MM.1S (cell line): ENCODE results near the gene PNPLA7.

ENCODE experiments used
- DNase-seq: peaks from one replicate; pipeline ENCODE4 v3.0.0-alpha.2; 2015
- H2AFZ ChIP-seq: fragments of 300-600 bp; sonication (generic); 2 replicates; pipeline ENCODE4 v1.6.0; 2016; ENCODE audit warnings: antibody characterized with exemption, low read length
- H3F3A ChIP-seq: fragments of 300-600 bp; sonication (generic); 2 replicates; pipeline ENCODE4 v1.6.1; 2016; ENCODE audit warnings: mild to moderate bottlenecking, antibody characterized with exemption, low read length, moderate library complexity, mixed read lengths; ENCODE audit not compliant: insufficient read depth
- H3K27ac ChIP-seq: fragments of 300-600 bp; sonication (generic); 2 replicates; pipeline ENCODE4 v1.5.1; 2016; ENCODE audit warnings: mild to moderate bottlenecking, low read length
- H3K27me3 ChIP-seq: fragments of 300-600 bp; sonication (generic); replicated peaks from 2 replicates; pipeline ENCODE4 v1.6.0; 2016; ENCODE audit warnings: low read length; ENCODE audit not compliant: insufficient read depth
- H3K36me3 ChIP-seq: fragments of 300-600 bp; sonication (generic); replicated peaks from 2 replicates; pipeline ENCODE4 v1.6.1; 2016; ENCODE audit warnings: mild to moderate bottlenecking, low read length, mixed read lengths; ENCODE audit not compliant: insufficient read depth
- H3K4me1 ChIP-seq: fragments of 300-600 bp; sonication (generic); 2 replicates; pipeline ENCODE4 v1.6.1; 2016; ENCODE audit warnings: low read length, mixed read lengths
- H3K4me2 ChIP-seq: fragments of 300-600 bp; sonication (generic); 2 replicates; pipeline ENCODE4 v1.6.0; 2016; ENCODE audit warnings: low read depth, low read length
- H3K4me3 ChIP-seq: fragments of 300-600 bp; sonication (generic); 2 replicates; pipeline ENCODE4 v1.5.1; 2016; ENCODE audit warnings: low read length, mixed read lengths
- H3K79me2 ChIP-seq: fragments of 300-600 bp; sonication (generic); 2 replicates; pipeline ENCODE4 v1.6.1; 2016; ENCODE audit warnings: mixed run types, low read length, mixed read lengths
- H3K9ac ChIP-seq: fragments of 300-600 bp; sonication (generic); 2 replicates; pipeline ENCODE4 v1.6.1; 2016; ENCODE audit warnings: low read length, mixed read lengths
- H3K9me2 ChIP-seq: fragments of 300-600 bp; sonication (generic); replicated peaks from 2 replicates; pipeline ENCODE4 v1.6.1; 2016; ENCODE audit warnings: mild to moderate bottlenecking, low read length, mixed read lengths; ENCODE audit not compliant: insufficient read depth
- H3K9me3 ChIP-seq: fragments of 300-600 bp; sonication (generic); replicated peaks from 2 replicates; pipeline ENCODE4 v1.6.1; 2016; ENCODE audit warnings: mild to moderate bottlenecking, low read length, mixed read lengths; ENCODE audit not compliant: insufficient read depth
- H4K20me1 ChIP-seq: fragments of 300-600 bp; sonication (generic); 2 replicates; pipeline ENCODE4 v1.6.1; 2016; ENCODE audit warnings: mild to moderate bottlenecking, low read length, moderate library complexity, mixed read lengths; ENCODE audit not compliant: insufficient read depth
- EZH2 ChIP-seq: fragments of 300-600 bp; sonication (generic); optimal IDR thresholded peaks from 2 replicates; pipeline ENCODE3; 2017; ENCODE audit warnings: low read depth, mild to moderate bottlenecking, antibody characterized with exemption, low read length, mixed read lengths
- EZH2phosphoT487 ChIP-seq: fragments of 300-600 bp; sonication (generic); IDR thresholded peaks from 2 replicates; pipeline ENCODE4 v1.6.1; 2018; ENCODE audit warnings: antibody characterized with exemption, low read length
- TF ChIP-seq, protein P1 (sequence below): fragments of 300-600 bp; sonication (generic); IDR thresholded peaks from 2 replicates; pipeline ENCODE4 v1.5.1; 2016; ENCODE audit warnings: antibody characterized with exemption, low read length, mixed read lengths

The PNPLA7 gene

DNA sequence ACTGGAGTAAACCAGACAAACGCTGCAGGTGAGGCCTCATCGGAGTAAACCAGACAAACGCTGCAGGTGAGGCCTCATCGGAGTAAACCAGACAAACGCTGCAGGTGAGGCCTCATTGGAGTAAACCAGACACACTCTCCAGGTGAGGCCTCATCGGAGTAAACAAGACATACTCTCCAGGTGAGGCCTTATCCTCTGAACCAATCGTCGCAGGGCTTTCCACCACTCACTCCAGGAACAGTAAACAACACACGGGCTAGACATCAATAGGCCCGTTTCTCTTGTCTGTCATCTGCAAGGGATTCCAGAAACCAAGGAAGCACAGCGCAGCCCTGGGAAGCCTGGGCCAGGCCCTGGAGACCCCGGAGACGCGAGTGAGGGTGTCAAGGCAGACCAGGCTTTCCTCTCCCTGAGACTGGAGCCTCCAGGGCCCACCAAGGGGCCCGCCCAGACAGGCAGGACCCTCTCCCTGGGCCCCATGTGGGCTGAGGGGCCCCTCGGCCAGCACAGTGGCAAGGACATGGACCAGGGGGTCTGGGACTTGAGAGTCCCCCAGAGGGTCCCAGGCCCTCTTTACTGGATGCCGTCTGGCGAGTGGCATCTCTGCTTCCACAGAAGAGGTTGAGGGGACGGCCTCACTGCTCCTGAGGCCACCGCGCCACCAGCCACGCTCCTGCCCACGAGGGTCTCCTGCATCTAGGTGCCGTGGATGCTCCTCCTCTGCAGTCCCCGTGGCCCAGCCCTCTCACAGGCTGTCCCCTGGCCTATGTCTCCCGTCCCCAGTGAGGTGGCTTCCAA, 64.7 kb downstream of the PNPLA7 start:
- Histone ChIP-seq H3K79me2 (no peaks in the 10 kb centered on the region), H3F3A (peaks cover 15% of the 10 kb centered on the region), H3K27me3 (peaks cover 30% of the 10 kb centered on the region), H3K9me2 (no peaks in the 10 kb centered on the region), H3K36me3 (no peaks in the 10 kb centered on the region), H4K20me1 (no peaks in the 10 kb centered on the region), H3K4me2 (no peak overlapping the region), H3K27ac (no peak overlapping the region), H2AFZ (no peak overlapping the region), H3K9ac (no peak overlapping the region), H3K4me1 (peaks cover 20% of the 10 kb centered on the region), H3K4me3 (no peak overlapping the region), H3K9me3 (no peaks in the 10 kb centered on the region)
- TF ChIP-seq, protein P1, sequence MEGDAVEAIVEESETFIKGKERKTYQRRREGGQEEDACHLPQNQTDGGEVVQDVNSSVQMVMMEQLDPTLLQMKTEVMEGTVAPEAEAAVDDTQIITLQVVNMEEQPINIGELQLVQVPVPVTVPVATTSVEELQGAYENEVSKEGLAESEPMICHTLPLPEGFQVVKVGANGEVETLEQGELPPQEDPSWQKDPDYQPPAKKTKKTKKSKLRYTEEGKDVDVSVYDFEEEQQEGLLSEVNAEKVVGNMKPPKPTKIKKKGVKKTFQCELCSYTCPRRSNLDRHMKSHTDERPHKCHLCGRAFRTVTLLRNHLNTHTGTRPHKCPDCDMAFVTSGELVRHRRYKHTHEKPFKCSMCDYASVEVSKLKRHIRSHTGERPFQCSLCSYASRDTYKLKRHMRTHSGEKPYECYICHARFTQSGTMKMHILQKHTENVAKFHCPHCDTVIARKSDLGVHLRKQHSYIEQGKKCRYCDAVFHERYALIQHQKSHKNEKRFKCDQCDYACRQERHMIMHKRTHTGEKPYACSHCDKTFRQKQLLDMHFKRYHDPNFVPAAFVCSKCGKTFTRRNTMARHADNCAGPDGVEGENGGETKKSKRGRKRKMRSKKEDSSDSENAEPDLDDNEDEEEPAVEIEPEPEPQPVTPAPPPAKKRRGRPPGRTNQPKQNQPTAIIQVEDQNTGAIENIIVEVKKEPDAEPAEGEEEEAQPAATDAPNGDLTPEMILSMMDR = no peak
- no peak for TF ChIP-seq EZH2
- no peak for DNase-seq

DNA sequence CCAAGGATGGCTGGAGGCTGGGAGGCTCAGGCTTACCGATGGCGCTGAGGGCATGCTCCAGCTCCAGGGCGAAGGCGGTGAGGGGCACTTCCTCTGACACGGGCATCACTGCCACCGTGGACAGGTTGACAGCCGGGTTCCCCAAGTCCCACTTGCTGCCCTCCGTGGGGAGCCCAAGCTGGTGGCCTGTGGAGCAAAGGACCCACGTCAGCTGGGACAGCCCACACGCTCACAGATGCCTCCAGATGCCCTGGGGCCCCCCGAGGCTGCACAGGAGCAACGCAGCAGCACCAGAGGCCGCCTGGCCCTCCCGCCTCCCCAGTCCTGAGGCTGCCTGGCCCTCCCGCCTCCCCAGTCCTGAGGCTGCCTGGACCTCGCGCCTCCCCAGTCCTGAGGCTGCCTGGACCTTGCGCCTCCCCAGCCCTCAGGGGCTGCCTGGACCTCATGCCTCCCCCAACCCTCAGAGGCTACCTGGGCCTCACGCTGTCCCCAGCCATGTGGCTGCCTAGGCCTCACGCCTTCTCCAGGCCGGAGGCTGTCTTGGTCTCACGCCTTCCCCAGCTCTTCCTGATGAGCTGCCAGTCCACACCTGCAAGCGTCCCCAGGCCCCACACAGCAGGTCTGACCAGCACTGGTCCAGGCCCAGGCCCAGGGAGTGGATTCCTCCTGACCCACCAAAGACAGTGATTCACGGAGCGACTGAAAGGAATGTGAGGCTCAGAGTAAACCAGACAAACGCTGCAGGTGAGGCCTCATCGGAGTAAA, 65.5 kb downstream of the PNPLA7 start:
- no peak overlapping the region for H3K4me2 ChIP-seq
- peaks cover 9% of the 10 kb centered on the region for H3F3A ChIP-seq
- no peaks in the 10 kb centered on the region for H3K9me3 ChIP-seq
- H3K36me3 ChIP-seq = no peaks in the 10 kb centered on the region
- H4K20me1 ChIP-seq = no peaks in the 10 kb centered on the region
- H3K4me3 ChIP-seq = no peak overlapping the region
- TF ChIP-seq EZH2 = no peak
- TF ChIP-seq EZH2phosphoT487 = no peak
- TF ChIP-seq, protein P1 = no peak
- no peak overlapping the region for H2AFZ ChIP-seq
- H3K27ac ChIP-seq = no peak overlapping the region
- H3K4me1 ChIP-seq = peaks cover 11% of the 10 kb centered on the region
- H3K79me2 ChIP-seq = no peaks in the 10 kb centered on the region
- no peak for DNase-seq
- no peak overlapping the region for H3K9ac ChIP-seq
- no peaks in the 10 kb centered on the region for H3K9me2 ChIP-seq
- H3K27me3 ChIP-seq = peaks cover 23% of the 10 kb centered on the region

DNA sequence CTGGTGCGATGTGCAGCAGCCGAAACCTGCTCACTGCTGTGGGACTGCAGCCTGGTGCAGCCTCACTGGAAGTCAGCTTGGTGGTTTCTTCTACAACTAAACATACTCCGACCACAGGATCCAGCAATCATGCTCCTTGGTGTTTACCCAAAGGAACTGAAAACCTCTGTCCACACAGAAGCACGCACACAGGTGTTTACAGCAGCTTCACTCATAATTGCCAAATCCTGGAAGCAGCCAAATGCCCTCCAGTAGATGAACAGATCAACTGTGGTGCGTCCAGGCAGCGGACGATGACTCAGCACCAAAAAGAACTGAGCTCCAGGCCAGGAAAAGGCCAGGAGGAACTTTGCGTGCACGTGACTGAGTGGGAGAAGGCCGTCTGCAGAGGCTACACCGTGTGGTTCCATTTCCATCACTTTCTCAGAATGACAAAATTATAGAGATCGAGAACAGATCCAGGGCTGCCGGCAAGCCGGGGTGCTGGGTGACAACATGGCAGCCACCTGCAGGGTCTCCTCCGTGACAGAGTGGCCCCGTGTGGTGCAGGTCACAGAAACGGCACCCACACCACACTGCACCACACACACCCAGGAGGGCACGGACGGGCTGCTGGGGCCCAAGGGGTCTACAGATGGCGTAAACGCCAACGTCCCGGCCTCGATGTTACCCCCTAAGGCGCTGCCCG, 68.0 kb downstream of the PNPLA7 start:
- Histone ChIP-seq H3K4me2 (peak overlapping the region; percentile 71), H3K27me3 (peaks cover 8% of the 10 kb centered on the region), H3K4me3 (0 out of 2 replicates have a peak overlapping the region, but pooled peaks have one; percentile 13), H3K4me1 (peaks cover 11% of the 10 kb centered on the region), H3K79me2 (no peaks in the 10 kb centered on the region), H3F3A (peaks cover 9% of the 10 kb centered on the region), H3K9me3 (no peaks in the 10 kb centered on the region), H3K27ac (peak overlapping the region; percentile 77), H3K36me3 (no peaks in the 10 kb centered on the region), H3K9me2 (no peaks in the 10 kb centered on the region), H3K9ac (peak overlapping the region; percentile 19; the same call in 1 of the 2 replicates), H4K20me1 (no peaks in the 10 kb centered on the region), H2AFZ (peak overlapping the region; percentile 72)
- TF ChIP-seq EZH2 (no peak), EZH2phosphoT487 (no peak)
- TF ChIP-seq, protein P1 = no peak
- DNase-seq = peak; percentile 80
